Neural progenitor cell (in vitro differentiated cells): Measurements from ENCODE around the gene KLHL33. TPM values are rescaled to one million over a fixed set of nuclear protein-coding genes. Genes with fewer than 3 reads are reported as not detected.

Experiments
- DNase-seq: peaks from one replicate; pipeline ENCODE4 v3.0.0-alpha.2; 2016; ENCODE audit warnings: low spot score
- H2AFZ ChIP-seq: fragments of 200-600 bp; sonication (generic); replicated peaks from 2 replicates; pipeline ENCODE4 v1.6.1; 2016; ENCODE audit warnings: antibody characterized with exemption
- H3F3A ChIP-seq: fragments of 200-600 bp; sonication (generic); 2 replicates; pipeline ENCODE4 v1.6.1; 2016; ENCODE audit warnings: antibody characterized with exemption, low read depth
- H3K27ac ChIP-seq: fragments of 200-600 bp; sonication (generic); 2 replicates; pipeline ENCODE4 v1.5.1; 2016; ENCODE audit warnings: mild to moderate bottlenecking
- H3K27me3 ChIP-seq: fragments of 200-600 bp; sonication (generic); 2 replicates; pipeline ENCODE4 v1.6.1; 2016; ENCODE audit warnings: mild to moderate bottlenecking, moderate library complexity
- H3K36me3 ChIP-seq: fragments of 200-600 bp; sonication (generic); 2 replicates; pipeline ENCODE4 v1.5.1; 2016
- H3K4me1 ChIP-seq: fragments of 200-600 bp; sonication (generic); 2 replicates; pipeline ENCODE4 v1.6.1; 2016; ENCODE audit warnings: mixed run types
- H3K4me2 ChIP-seq: fragments of 200-600 bp; sonication (generic); 2 replicates; pipeline ENCODE4 v1.6.1; 2016
- H3K4me3 ChIP-seq: fragments of 200-600 bp; sonication (generic); 2 replicates; pipeline ENCODE4 v1.5.1; 2016
- H3K79me2 ChIP-seq: fragments of 200-600 bp; sonication (generic); 2 replicates; pipeline ENCODE4 v1.6.1; 2016; ENCODE audit warnings: low read depth
- H3K9ac ChIP-seq: fragments of 200-600 bp; sonication (generic); 2 replicates; pipeline ENCODE4 v1.6.1; 2016
- H3K9me3 ChIP-seq: fragments of 200-600 bp; sonication (generic); 2 replicates; pipeline ENCODE4 v1.5.1; 2016; ENCODE audit warnings: low read depth
- H4K20me1 ChIP-seq: fragments of 200-600 bp; sonication (generic); 2 replicates; pipeline ENCODE4 v1.6.1; 2016; ENCODE audit warnings: low read depth
- H3K27ac Mint-ChIP-seq: 3 replicates; pipeline ENCODE4 v1.8.0; 2021; ENCODE audit warnings: mixed read lengths
- H3K27me3 Mint-ChIP-seq: 2 replicates; pipeline ENCODE4 v1.8.0; 2022; ENCODE audit warnings: low read depth, mild to moderate bottlenecking, inconsistent platforms, moderate library complexity, mixed read lengths; ENCODE audit not compliant: insufficient read depth
- H3K36me3 Mint-ChIP-seq: 3 replicates; pipeline ENCODE4 v1.8.0; 2021; ENCODE audit warnings: mixed read lengths
- H3K4me1 Mint-ChIP-seq: 3 replicates; pipeline ENCODE4 v1.8.0; 2021; ENCODE audit warnings: mixed read lengths
- H3K4me3 Mint-ChIP-seq: 3 replicates; pipeline ENCODE4 v1.8.0; 2021; ENCODE audit warnings: mild to moderate bottlenecking, moderate library complexity, mixed read lengths
- H3K9me3 Mint-ChIP-seq: 3 replicates; pipeline ENCODE4 v1.8.0; 2020; ENCODE audit warnings: mixed read lengths
- CTCF ChIP-seq: fragments of 200-600 bp; sonication (generic); IDR thresholded peaks from 2 replicates; pipeline ENCODE4 v1.5.1; 2017; ENCODE audit warnings: antibody characterized with exemption, mild to moderate bottlenecking
- EZH2 ChIP-seq: fragments of 200-600 bp; sonication (generic); IDR thresholded peaks from 2 replicates; pipeline ENCODE4 v1.6.1; 2017; ENCODE audit warnings: antibody characterized with exemption, mild to moderate bottlenecking, moderate library complexity
- EZH2phosphoT487 ChIP-seq: fragments of 200-600 bp; sonication (generic); IDR thresholded peaks from 2 replicates; pipeline ENCODE4 v1.6.1; 2017; ENCODE audit warnings: antibody characterized with exemption
- total RNA-seq: library from RNA; depleted of rRNA; stranded (reverse); fragments of >200 nt; gene quantifications from 2 replicates; pipeline ENCODE4 v1.2.3, GENCODE V29; 2015; ENCODE audit warnings: low replicate concordance

KLHL33 gene
- total RNA-seq, 1 donor from 2014 or later = not detected

GRCh38 chr14:20384321-20384720 lies 51.6 kb downstream of the KLHL33 start:
- Histone ChIP-seq H3K9ac (no peak overlapping the region), H2AFZ (no peak overlapping the region), H4K20me1 (no peaks in the 10 kb centered on the region), H3K4me2 (no peak overlapping the region), H3K27me3 (no peaks in the 10 kb centered on the region), H3K4me3 (no peak overlapping the region), H3K4me1 (peaks cover 8% of the 10 kb centered on the region), H3K79me2 (no peaks in the 10 kb centered on the region), H3K9me3 (no peaks in the 10 kb centered on the region), H3K36me3 (no peaks in the 10 kb centered on the region), H3F3A (peaks cover 9% of the 10 kb centered on the region), H3K27ac (no peak overlapping the region)
- Mint-ChIP-seq H3K4me3 (no peak overlapping the region), H3K36me3 (peaks cover 25% of the 10 kb centered on the region), H3K27me3 (peaks cover 3% of the 10 kb centered on the region), H3K27ac (no peak overlapping the region), H3K4me1 (peaks cover 8% of the 10 kb centered on the region), H3K9me3 (no peaks in the 10 kb centered on the region)
- no peak for TF ChIP-seq EZH2phosphoT487
- no peak for TF ChIP-seq EZH2
- no peak for TF ChIP-seq CTCF
- no peak for DNase-seq

- H3K27me3 ChIP-seq = no peaks in the 10 kb centered on the region
- peaks cover 22% of the 10 kb centered on the region for H3K36me3 Mint-ChIP-seq
- H3K36me3 ChIP-seq = no peaks in the 10 kb centered on the region
- no peak overlapping the region for H2AFZ ChIP-seq
- no peak overlapping the region for H3K9ac ChIP-seq
- H3K4me3 Mint-ChIP-seq = no peak overlapping the region
- H3K27me3 Mint-ChIP-seq = peaks cover 3% of the 10 kb centered on the region
- no peak overlapping the region for H3K27ac ChIP-seq
- H3K9me3 Mint-ChIP-seq = no peaks in the 10 kb centered on the region
- DNase-seq = no peak
- H3K4me3 ChIP-seq = no peak overlapping the region
- H3K4me2 ChIP-seq = no peak overlapping the region
- no peak overlapping the region for H3K27ac Mint-ChIP-seq
- TF ChIP-seq EZH2 (no peak), EZH2phosphoT487 (no peak), CTCF (no peak)
- H4K20me1 ChIP-seq = no peaks in the 10 kb centered on the region
- H3K9me3 ChIP-seq = no peaks in the 10 kb centered on the region
- peaks cover 8% of the 10 kb centered on the region for H3K4me1 ChIP-seq
- H3K79me2 ChIP-seq = no peaks in the 10 kb centered on the region
- H3K4me1 Mint-ChIP-seq = peaks cover 8% of the 10 kb centered on the region
- H3F3A ChIP-seq = peaks cover 9% of the 10 kb centered on the region
These were observed 52.3 kb downstream of the KLHL33 start for GRCh38 chr14:20383636-20384035.

- Histone ChIP-seq H3F3A (peaks cover 3% of the 10 kb centered on the region), H3K27me3 (no peaks in the 10 kb centered on the region), H3K27ac (no peak overlapping the region), H3K9ac (no peak overlapping the region), H3K36me3 (no peaks in the 10 kb centered on the region), H4K20me1 (no peaks in the 10 kb centered on the region), H3K79me2 (no peaks in the 10 kb centered on the region), H3K9me3 (no peaks in the 10 kb centered on the region), H3K4me3 (no peak overlapping the region), H3K4me2 (no peak overlapping the region), H3K4me1 (peaks cover 3% of the 10 kb centered on the region), H2AFZ (no peak overlapping the region)
- Mint-ChIP-seq H3K27me3 (peaks cover 3% of the 10 kb centered on the region), H3K4me3 (no peak overlapping the region), H3K27ac (no peak overlapping the region), H3K36me3 (peaks cover 19% of the 10 kb centered on the region), H3K4me1 (peaks cover 2% of the 10 kb centered on the region), H3K9me3 (no peaks in the 10 kb centered on the region)
- DNase-seq = no peak
- TF ChIP-seq EZH2phosphoT487 (no peak), CTCF (no peak), EZH2 (no peak)
These were observed 52.9 kb downstream of the KLHL33 start for GRCh38 chr14:20383032-20383431.
